GM21529 (cell line): ENCODE data around the gene TTI1.
"Not testable (repeated sequence)": the region's sequence is repeated elsewhere in the genome, so short reads cannot be mapped to it uniquely, and the experiment has no call there.

Experiments
- ATAC-seq: cut with Tn5 transposase; IDR thresholded peaks from one replicate; pipeline ENCODE4 v1.9.1; 2021; ENCODE audit not compliant: unreplicated experiment

The TTI1 gene

GRCh38 chr20:37970856-37971245 lies 62.4 kb downstream of the TTI1 start:
- ATAC-seq, result no peak

GRCh38 chr20:37969949-37970855 lies 63.1 kb downstream of the TTI1 start:
- no peak for ATAC-seq

- ATAC-seq, result no peak
Observed at GRCh38 chr20:37968841-37969401, 64.3 kb downstream of the TTI1 start.

- ATAC-seq, result not testable (repeated sequence)
Observed at GRCh38 chr20:37963483-37963882, 69.8 kb downstream of the TTI1 start.

- no peak for ATAC-seq
Observed at GRCh38 chr20:37961066-37961465, 72.2 kb downstream of the TTI1 start.

GRCh38 chr20:37958856-37959520 lies 74.3 kb downstream of the TTI1 start:
- ATAC-seq, result no peak

- ATAC-seq, result no peak
Observed at GRCh38 chr20:37956107-37956585, 77.1 kb downstream of the TTI1 start.

- no peak for ATAC-seq
Observed at GRCh38 chr20:37955511-37955910, 77.7 kb downstream of the TTI1 start.

GRCh38 chr20:37954626-37955025 lies 78.6 kb downstream of the TTI1 start:
- no peak for ATAC-seq

GRCh38 chr20:37954190-37954589 lies 79.1 kb downstream of the TTI1 start:
- ATAC-seq, result no peak

GRCh38 chr20:37948956-37949355 lies 84.3 kb downstream of the TTI1 start:
- ATAC-seq, result no peak

GRCh38 chr20:37947943-37948342 lies 85.3 kb downstream of the TTI1 start:
- ATAC-seq, result no peak

GRCh38 chr20:37946946-37947345 lies 86.3 kb downstream of the TTI1 start:
- no peak for ATAC-seq

- no peak for ATAC-seq
Observed at GRCh38 chr20:37945091-37945547, 88.1 kb downstream of the TTI1 start.

GRCh38 chr20:37944456-37944981 lies 88.7 kb downstream of the TTI1 start:
- no peak for ATAC-seq

- ATAC-seq, result no peak
Observed at GRCh38 chr20:37943501-37944455, 89.5 kb downstream of the TTI1 start.

- ATAC-seq, result no peak
Observed at GRCh38 chr20:37943033-37943432, 90.2 kb downstream of the TTI1 start.

- no peak for ATAC-seq
Observed at GRCh38 chr20:37941992-37942391, 91.3 kb downstream of the TTI1 start.

- no peak for ATAC-seq
Observed at GRCh38 chr20:37941332-37941731, 91.9 kb downstream of the TTI1 start.

- ATAC-seq, result no peak
Observed at GRCh38 chr20:37940858-37941257, 92.4 kb downstream of the TTI1 start.
